T-cell (primary cell): Measurements from ENCODE around the gene CWH43. TPM values are rescaled to one million over a fixed set of nuclear protein-coding genes. Genes with fewer than 3 reads are reported as not detected.
"Not testable (repeated sequence)": the region's sequence is repeated elsewhere in the genome, so short reads cannot be mapped to it uniquely, and the experiment has no call there.

Experiments
- ATAC-seq, 4 experiments: fragments of 200-7000 bp in 3 of 4; fragments of 150-1000 bp in 1 of 4; cut with Tn5 transposase; replicated peaks in 1 of 4; 1 replicate in 3 of 4; 2 replicates in 1 of 4; pipeline ENCODE4 v1.10.0; 2021; ENCODE audit warnings: moderate library complexity in 3 of 4, mild to moderate bottlenecking in 2 of 4, moderate number of reproducible peaks in 1 of 4
- CTCF ChIA-PET, 2 donors: fragments of 300-600 bp; sonication (Branson Sonifier 250); formaldehyde crosslinking; loops; one replicate each; lab custom pipeline; 2022; ENCODE audit warnings: antibody characterized with exemption in 2 of 2; lab: Charles Lee
- POLR2A ChIA-PET, 2 donors: fragments of 300-600 bp; sonication (Branson Sonifier 250); formaldehyde crosslinking; loops; one replicate each; lab custom pipeline; 2022; ENCODE audit warnings: antibody characterized with exemption in 2 of 2; lab: Charles Lee
- DNase-seq, 35 experiments: peaks; one replicate each; pipeline versions ENCODE4 v3.0.0 to v3.0.0-alpha.2; 2013 to 2023
- H3K27ac ChIP-seq: one replicate; pipeline ENCODE4 v1.5.1; 2013; ENCODE audit warnings: low read length
- H3K27me3 ChIP-seq, 2 experiments: replicated peaks in 1 of 2; 1 replicate in 1 of 2; 2 replicates in 1 of 2; pipeline versions ENCODE4 v1.6.1 to v1.7.0; 2013; ENCODE audit warnings: low read length in 1 of 2, mixed read lengths in 1 of 2; ENCODE audit not compliant: control insufficient read depth in 2 of 2, insufficient read depth in 2 of 2; ENCODE audit errors: extremely low read depth in 1 of 2
- H3K36me3 ChIP-seq, 2 donors: 1 replicate in 1 of 2; 2 replicates in 1 of 2; pipeline versions ENCODE4 v1.6.1 to v1.7.0; 2013; ENCODE audit warnings: low read length in 1 of 2; ENCODE audit not compliant: control insufficient read depth in 2 of 2, insufficient read depth in 1 of 2; ENCODE audit errors: extremely low read depth in 1 of 2
- H3K4me1 ChIP-seq, 2 experiments: 1 replicate in 1 of 2; 2 replicates in 1 of 2; pipeline versions ENCODE4 v1.6.1 to v1.7.0; 2013; ENCODE audit warnings: low read length in 2 of 2, mixed read lengths in 1 of 2; ENCODE audit not compliant: insufficient read depth in 2 of 2, control insufficient read depth in 1 of 2; ENCODE audit errors: extremely low read depth in 1 of 2
- H3K4me3 ChIP-seq, 2 donors: 1 replicate in 1 of 2; 2 replicates in 1 of 2; pipeline versions ENCODE4 v1.5.1 to v1.7.0; 2013; ENCODE audit warnings: mild to moderate bottlenecking in 2 of 2, low read length in 1 of 2, moderate library complexity in 1 of 2; ENCODE audit not compliant: control insufficient read depth in 1 of 2; ENCODE audit errors: extremely low read depth in 1 of 2
- H3K9me3 ChIP-seq: 2 replicates; pipeline ENCODE4 v1.7.0; 2013
- H3K27ac Mint-ChIP-seq, 2 donors: one replicate each; pipeline ENCODE4 v1.8.0; 2020 to 2021; ENCODE audit warnings: mild to moderate bottlenecking in 2 of 2, mixed read lengths in 2 of 2
- H3K27me3 Mint-ChIP-seq, 2 donors: one replicate each; pipeline ENCODE4 v1.8.0; 2021 to 2022; ENCODE audit warnings: mixed read lengths in 2 of 2
- H3K36me3 Mint-ChIP-seq: one replicate; pipeline ENCODE4 v1.8.0; 2021; ENCODE audit warnings: mixed read lengths
- H3K4me1 Mint-ChIP-seq, 3 donors: one replicate each; pipeline ENCODE4 v1.8.0; 2020 to 2022; ENCODE audit warnings: mixed read lengths in 3 of 3, mild to moderate bottlenecking in 1 of 3
- H3K4me3 Mint-ChIP-seq, 3 donors: one replicate each; pipeline ENCODE4 v1.8.0; 2020 to 2022; ENCODE audit warnings: mild to moderate bottlenecking in 3 of 3, mixed read lengths in 3 of 3, moderate library complexity in 3 of 3
- H3K9me3 Mint-ChIP-seq, 3 donors: one replicate each; pipeline ENCODE4 v1.8.0; 2020 to 2022; ENCODE audit warnings: mixed read lengths in 3 of 3
- WGBS: methylation state at CpG from one replicate; pipeline ENCODE4 v1.1.5; 2013; ENCODE audit warnings: missing lambda C conversion rate; ENCODE audit not compliant: insufficient coverage; 5-methylcytosine and 5-hydroxymethylcytosine counted together
- total RNA-seq, 35 experiments: library from RNA in 6 of 35; stranded (reverse) in 6 of 35; fragments of 120-200 nt in 1 of 35; gene quantifications; one replicate each; pipeline versions ENCODE4 v1.2.1 to v1.2.4 and lab custom pipeline; 2013 to 2026

The CWH43 gene
- total RNA-seq, 5 donors from 2014 or later (not counting 1 experiment from before 2014, with no cell fraction given): not detected

- H3K27me3 Mint-ChIP-seq, H3K36me3 ChIP-seq, H3K4me1 ChIP-seq, H3K27ac Mint-ChIP-seq, DNase-seq, H3K27me3 ChIP-seq, CTCF ChIA-PET, POLR2A ChIA-PET, H3K27ac ChIP-seq, H3K4me3 ChIP-seq, H3K4me3 Mint-ChIP-seq: not testable (repeated sequence)
- H3K9me3 ChIP-seq: peaks cover 46% of the 10 kb centered on the region
- ATAC-seq: peak; percentile 44 to 66 (median 54)
- peaks cover 0 to 19% (median 0%) of the 10 kb centered on the region in 3 donors for H3K4me1 Mint-ChIP-seq
- peaks cover 39% of the 10 kb centered on the region for H3K36me3 Mint-ChIP-seq
- peaks cover 40 to 73% (median 59%) of the 10 kb centered on the region in 3 donors for H3K9me3 Mint-ChIP-seq
- WGBS: 57% methylated on average over 13 of the region's 17 CpGs
These were observed 122.3 kb downstream of the CWH43 start for GRCh38 chr4:49108183-49108978.

DNA sequence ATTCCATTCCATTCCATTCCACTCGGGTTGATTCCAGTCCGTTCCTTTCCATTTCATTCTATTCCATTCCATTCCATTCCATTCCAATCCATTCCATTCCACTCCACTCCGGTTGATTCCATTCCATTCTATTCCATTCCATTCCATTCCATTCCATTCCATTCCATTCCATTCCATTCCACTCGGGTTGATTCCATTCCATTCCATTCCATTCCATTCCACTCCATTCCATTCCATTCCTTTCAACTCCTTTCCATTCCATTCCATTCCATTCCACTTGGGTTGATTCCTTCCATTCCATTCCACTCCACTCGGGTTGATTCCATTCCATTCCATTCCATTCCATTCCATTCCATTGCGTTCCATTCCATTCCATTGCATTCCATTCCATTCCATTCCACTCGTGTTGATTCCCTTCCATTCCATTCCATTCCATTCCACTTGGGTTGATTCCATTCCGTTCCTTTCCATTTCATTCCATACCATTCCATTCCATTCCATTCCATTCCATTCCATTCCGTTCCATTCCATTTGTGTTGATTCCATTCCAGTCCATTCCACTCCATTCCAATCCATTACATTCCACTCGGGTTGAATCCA, 123.6 kb downstream of the CWH43 start:
- POLR2A ChIA-PET, H3K27ac Mint-ChIP-seq, H3K27me3 ChIP-seq, H3K4me3 Mint-ChIP-seq, H3K36me3 ChIP-seq, H3K4me3 ChIP-seq, H3K4me1 ChIP-seq, H3K27ac ChIP-seq, CTCF ChIA-PET, H3K27me3 Mint-ChIP-seq, DNase-seq: not testable (repeated sequence)
- peaks cover 34 to 68% (median 48%) of the 10 kb centered on the region in 3 donors for H3K9me3 Mint-ChIP-seq
- H3K9me3 ChIP-seq: peaks cover 38% of the 10 kb centered on the region
- peak in 3 of 4 experiments; percentile 22 to 45 (median 26) for ATAC-seq
- peaks cover 0 to 15% (median 0%) of the 10 kb centered on the region in 3 donors for H3K4me1 Mint-ChIP-seq
- WGBS: 69% methylated on average over 9 of the region's 10 CpGs
- peaks cover 34% of the 10 kb centered on the region for H3K36me3 Mint-ChIP-seq

- H3K4me3 ChIP-seq, H3K36me3 ChIP-seq, H3K4me3 Mint-ChIP-seq, H3K4me1 ChIP-seq, H3K27me3 ChIP-seq, H3K27me3 Mint-ChIP-seq, H3K27ac Mint-ChIP-seq, H3K27ac ChIP-seq, DNase-seq, CTCF ChIA-PET, POLR2A ChIA-PET: not testable (repeated sequence)
- H3K9me3 Mint-ChIP-seq: peaks cover 28 to 68% (median 41%) of the 10 kb centered on the region in 3 donors
- ATAC-seq: peak; percentile 34 to 44 (median 41)
- H3K4me1 Mint-ChIP-seq: peaks cover 0 to 11% (median 0%) of the 10 kb centered on the region in 3 donors
- peaks cover 31% of the 10 kb centered on the region for H3K9me3 ChIP-seq
- 79% methylated on average over 5 of the region's 5 CpGs for WGBS
- H3K36me3 Mint-ChIP-seq: peaks cover 29% of the 10 kb centered on the region
These were observed 124.5 kb downstream of the CWH43 start for GRCh38 chr4:49110579-49110978.

Other genes starting within 250 kb of the CWH43 start
- gene FRYL, start 206.0 kb upstream of the CWH43 start, total RNA-seq: 100 to 1,000 TPM in 4 of 5 donors, 10 to 100 TPM in 1; 86.3 to 143 (median 111) TPM
- gene OCIAD1, start 155.2 kb upstream of the CWH43 start, total RNA-seq: 100 to 1,000 TPM in 4 of 5 donors, 10 to 100 TPM in 1; 88.1 to 113 (median 106) TPM
- gene OCIAD2, start 79.5 kb upstream of the CWH43 start, total RNA-seq: 100 to 1,000 TPM in 3 of 5 donors, 10 to 100 TPM in 2; 54.0 to 150 (median 113) TPM